ENCODE results near the gene OSBPL10.

OSBPL10 gene

DNA sequence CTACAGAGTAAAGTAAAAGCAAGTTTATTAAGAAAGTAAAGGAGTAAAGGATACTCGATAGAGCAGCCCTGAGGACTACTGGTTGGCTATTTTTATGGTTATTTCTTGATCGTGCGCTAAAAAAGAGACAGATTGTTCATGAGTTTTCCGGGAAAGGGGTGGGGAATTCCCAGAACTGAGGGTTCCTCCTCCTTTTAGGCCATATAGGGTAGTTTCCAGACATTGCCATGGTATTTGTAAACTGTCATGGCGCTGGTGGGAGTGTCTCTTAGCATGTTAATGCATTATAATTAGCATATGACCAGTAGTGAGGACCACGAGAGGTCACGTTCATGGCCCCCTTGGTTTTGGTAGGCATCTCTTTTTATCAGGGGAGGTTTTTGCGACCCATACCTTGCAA is 213.1 kb downstream of the OSBPL10 start:
- no peak overlapping the region for H3K4me3 ChIP-seq (ENCODE audit: low read length)
- no peaks in the 10 kb centered on the region for H3K9me3 ChIP-seq (ENCODE audit: insufficient read depth, low read length)
- TF ChIP-seq, protein P1, sequence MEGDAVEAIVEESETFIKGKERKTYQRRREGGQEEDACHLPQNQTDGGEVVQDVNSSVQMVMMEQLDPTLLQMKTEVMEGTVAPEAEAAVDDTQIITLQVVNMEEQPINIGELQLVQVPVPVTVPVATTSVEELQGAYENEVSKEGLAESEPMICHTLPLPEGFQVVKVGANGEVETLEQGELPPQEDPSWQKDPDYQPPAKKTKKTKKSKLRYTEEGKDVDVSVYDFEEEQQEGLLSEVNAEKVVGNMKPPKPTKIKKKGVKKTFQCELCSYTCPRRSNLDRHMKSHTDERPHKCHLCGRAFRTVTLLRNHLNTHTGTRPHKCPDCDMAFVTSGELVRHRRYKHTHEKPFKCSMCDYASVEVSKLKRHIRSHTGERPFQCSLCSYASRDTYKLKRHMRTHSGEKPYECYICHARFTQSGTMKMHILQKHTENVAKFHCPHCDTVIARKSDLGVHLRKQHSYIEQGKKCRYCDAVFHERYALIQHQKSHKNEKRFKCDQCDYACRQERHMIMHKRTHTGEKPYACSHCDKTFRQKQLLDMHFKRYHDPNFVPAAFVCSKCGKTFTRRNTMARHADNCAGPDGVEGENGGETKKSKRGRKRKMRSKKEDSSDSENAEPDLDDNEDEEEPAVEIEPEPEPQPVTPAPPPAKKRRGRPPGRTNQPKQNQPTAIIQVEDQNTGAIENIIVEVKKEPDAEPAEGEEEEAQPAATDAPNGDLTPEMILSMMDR (IDR thresholded peaks at IDR 0.05; ENCODE audit: low read depth, low read length), result no peak
- no peak for TF ChIP-seq EZH2phosphoT487 (IDR thresholded peaks at IDR 0.05; ENCODE audit: low read depth)
- H4K20me1 ChIP-seq (ENCODE audit: insufficient read depth, low read length), result no peaks in the 10 kb centered on the region
- H3K27me3 ChIP-seq (ENCODE audit: low read depth, low read length), result no peaks in the 10 kb centered on the region
- H2AFZ ChIP-seq (ENCODE audit: low read depth, low read length), result no peak overlapping the region
- H3K9ac ChIP-seq (ENCODE audit: low read length), result no peak overlapping the region
- peaks cover 3% of the 10 kb centered on the region for H3K36me3 ChIP-seq (replicated peaks; ENCODE audit: low read depth, low read length)
- no peaks in the 10 kb centered on the region for H3K79me2 ChIP-seq (ENCODE audit: low read length)
- H3K27ac ChIP-seq (ENCODE audit: low read length), result no peak overlapping the region; the same call in 1 of the 2 replicates
- peak overlapping the region; percentile 21 for H3K4me2 ChIP-seq (ENCODE audit: low read length)
- H3K4me1 ChIP-seq (ENCODE audit: low read length), result peaks cover 34% of the 10 kb centered on the region

DNA sequence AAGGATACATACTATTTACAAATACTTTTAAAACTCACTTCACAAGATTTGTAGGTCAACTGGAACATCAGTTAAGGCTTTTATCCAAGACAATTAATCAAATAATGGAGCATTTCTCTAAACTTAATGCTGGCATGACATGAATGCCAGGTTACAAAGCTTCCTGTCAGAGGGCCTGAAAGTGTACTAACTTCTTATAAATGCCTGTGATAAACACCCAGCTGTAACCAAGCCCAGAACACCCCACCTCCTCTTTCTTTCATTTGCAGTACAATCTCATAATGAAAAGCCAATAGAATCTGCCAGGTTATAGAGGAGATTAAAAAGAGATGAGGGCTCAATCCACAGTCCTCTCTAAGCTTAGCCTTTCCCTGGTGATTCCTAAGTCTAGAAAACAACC is 214.4 kb downstream of the OSBPL10 start:
- no peaks in the 10 kb centered on the region for H3K9me3 ChIP-seq (ENCODE audit: insufficient read depth, low read length)
- H3K4me2 ChIP-seq (ENCODE audit: low read length), result no peak overlapping the region
- H3K36me3 ChIP-seq (replicated peaks; ENCODE audit: low read depth, low read length), result peaks cover 3% of the 10 kb centered on the region
- no peaks in the 10 kb centered on the region for H3K27me3 ChIP-seq (ENCODE audit: low read depth, low read length)
- H4K20me1 ChIP-seq (ENCODE audit: insufficient read depth, low read length), result no peaks in the 10 kb centered on the region
- no peak overlapping the region for H3K4me3 ChIP-seq (ENCODE audit: low read length)
- peaks cover 21% of the 10 kb centered on the region for H3K4me1 ChIP-seq (ENCODE audit: low read length)
- TF ChIP-seq EZH2phosphoT487 (IDR thresholded peaks at IDR 0.05; ENCODE audit: low read depth), result no peak
- TF ChIP-seq, protein P1 (IDR thresholded peaks at IDR 0.05; ENCODE audit: low read depth, low read length), result no peak
- H2AFZ ChIP-seq (ENCODE audit: low read depth, low read length), result no peak overlapping the region
- H3K79me2 ChIP-seq (ENCODE audit: low read length), result no peaks in the 10 kb centered on the region
- no peak overlapping the region for H3K27ac ChIP-seq (ENCODE audit: low read length)
- H3K9ac ChIP-seq (ENCODE audit: low read length), result no peak overlapping the region

DNA sequence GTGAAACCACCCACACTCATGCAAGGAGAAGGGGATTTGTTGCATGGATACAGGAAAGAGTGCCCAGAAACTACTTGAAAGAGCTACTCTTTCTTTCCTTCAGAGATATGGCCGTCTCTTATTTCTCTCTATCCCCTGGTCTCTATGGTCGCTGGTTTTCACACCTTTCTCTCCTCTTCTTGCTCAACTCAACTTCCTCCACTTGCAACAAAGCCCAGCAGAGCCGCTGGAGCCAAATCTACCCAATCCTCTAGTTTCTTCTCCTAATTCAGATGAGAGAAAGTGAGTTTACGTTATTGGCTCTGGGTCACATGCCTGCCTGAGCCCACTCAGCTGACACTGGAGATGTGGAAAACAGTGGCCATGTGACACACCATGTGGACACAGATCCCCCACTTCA is 215.2 kb downstream of the OSBPL10 start:
- Histone ChIP-seq H3K4me2 (ENCODE audit: low read length) (no peak overlapping the region), H3K27ac (ENCODE audit: low read length) (no peak overlapping the region), H3K4me1 (ENCODE audit: low read length) (peaks cover 19% of the 10 kb centered on the region), H2AFZ (ENCODE audit: low read depth, low read length) (no peak overlapping the region), H3K9ac (ENCODE audit: low read length) (no peak overlapping the region), H3K4me3 (ENCODE audit: low read length) (no peak overlapping the region), H3K27me3 (ENCODE audit: low read depth, low read length) (no peaks in the 10 kb centered on the region), H3K36me3 (replicated peaks; ENCODE audit: low read depth, low read length) (peaks cover 3% of the 10 kb centered on the region), H4K20me1 (ENCODE audit: insufficient read depth, low read length) (no peaks in the 10 kb centered on the region), H3K79me2 (ENCODE audit: low read length) (no peaks in the 10 kb centered on the region), H3K9me3 (ENCODE audit: insufficient read depth, low read length) (no peaks in the 10 kb centered on the region)
- TF ChIP-seq, protein P1 (IDR thresholded peaks at IDR 0.05; ENCODE audit: low read depth, low read length), result no peak
- TF ChIP-seq EZH2phosphoT487 (IDR thresholded peaks at IDR 0.05; ENCODE audit: low read depth), result no peak

DNA sequence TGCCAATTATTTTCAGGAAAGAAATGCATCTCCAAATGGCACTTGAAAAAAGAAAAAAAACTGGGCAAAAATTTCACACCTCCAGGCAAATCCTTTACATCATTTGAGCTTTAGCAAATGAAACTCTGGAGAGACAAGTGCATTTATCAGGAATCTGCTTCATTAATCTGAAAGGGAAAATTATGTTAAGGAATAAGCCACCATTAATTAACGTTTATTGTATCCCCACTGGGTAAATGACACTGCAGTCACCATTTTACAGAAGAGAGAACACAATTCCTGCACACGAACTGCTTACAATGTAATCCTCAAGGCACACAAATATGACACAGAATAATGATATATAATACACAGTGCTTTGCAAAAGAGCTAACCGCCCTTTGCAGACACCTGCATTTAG is 217.3 kb downstream of the OSBPL10 start:
- Histone ChIP-seq H3K9ac (ENCODE audit: low read length) (no peak overlapping the region), H3K4me3 (ENCODE audit: low read length) (no peak overlapping the region), H3K79me2 (ENCODE audit: low read length) (no peaks in the 10 kb centered on the region), H3K27me3 (ENCODE audit: low read depth, low read length) (no peaks in the 10 kb centered on the region), H2AFZ (ENCODE audit: low read depth, low read length) (no peak overlapping the region), H3K4me2 (ENCODE audit: low read length) (no peak overlapping the region), H3K9me3 (ENCODE audit: insufficient read depth, low read length) (no peaks in the 10 kb centered on the region), H3K27ac (ENCODE audit: low read length) (no peak overlapping the region), H3K36me3 (replicated peaks; ENCODE audit: low read depth, low read length) (peaks cover 3% of the 10 kb centered on the region), H4K20me1 (ENCODE audit: insufficient read depth, low read length) (no peaks in the 10 kb centered on the region), H3K4me1 (ENCODE audit: low read length) (peaks cover 19% of the 10 kb centered on the region)
- TF ChIP-seq, protein P1 (IDR thresholded peaks at IDR 0.05; ENCODE audit: low read depth, low read length), result no peak
- no peak for TF ChIP-seq EZH2phosphoT487 (IDR thresholded peaks at IDR 0.05; ENCODE audit: low read depth)
